ENCODE data around the gene DLG5. TPM values are rescaled to one million over a fixed set of nuclear protein-coding genes. Genes with fewer than 3 reads are reported as not detected.

Gene DLG5, protein sequence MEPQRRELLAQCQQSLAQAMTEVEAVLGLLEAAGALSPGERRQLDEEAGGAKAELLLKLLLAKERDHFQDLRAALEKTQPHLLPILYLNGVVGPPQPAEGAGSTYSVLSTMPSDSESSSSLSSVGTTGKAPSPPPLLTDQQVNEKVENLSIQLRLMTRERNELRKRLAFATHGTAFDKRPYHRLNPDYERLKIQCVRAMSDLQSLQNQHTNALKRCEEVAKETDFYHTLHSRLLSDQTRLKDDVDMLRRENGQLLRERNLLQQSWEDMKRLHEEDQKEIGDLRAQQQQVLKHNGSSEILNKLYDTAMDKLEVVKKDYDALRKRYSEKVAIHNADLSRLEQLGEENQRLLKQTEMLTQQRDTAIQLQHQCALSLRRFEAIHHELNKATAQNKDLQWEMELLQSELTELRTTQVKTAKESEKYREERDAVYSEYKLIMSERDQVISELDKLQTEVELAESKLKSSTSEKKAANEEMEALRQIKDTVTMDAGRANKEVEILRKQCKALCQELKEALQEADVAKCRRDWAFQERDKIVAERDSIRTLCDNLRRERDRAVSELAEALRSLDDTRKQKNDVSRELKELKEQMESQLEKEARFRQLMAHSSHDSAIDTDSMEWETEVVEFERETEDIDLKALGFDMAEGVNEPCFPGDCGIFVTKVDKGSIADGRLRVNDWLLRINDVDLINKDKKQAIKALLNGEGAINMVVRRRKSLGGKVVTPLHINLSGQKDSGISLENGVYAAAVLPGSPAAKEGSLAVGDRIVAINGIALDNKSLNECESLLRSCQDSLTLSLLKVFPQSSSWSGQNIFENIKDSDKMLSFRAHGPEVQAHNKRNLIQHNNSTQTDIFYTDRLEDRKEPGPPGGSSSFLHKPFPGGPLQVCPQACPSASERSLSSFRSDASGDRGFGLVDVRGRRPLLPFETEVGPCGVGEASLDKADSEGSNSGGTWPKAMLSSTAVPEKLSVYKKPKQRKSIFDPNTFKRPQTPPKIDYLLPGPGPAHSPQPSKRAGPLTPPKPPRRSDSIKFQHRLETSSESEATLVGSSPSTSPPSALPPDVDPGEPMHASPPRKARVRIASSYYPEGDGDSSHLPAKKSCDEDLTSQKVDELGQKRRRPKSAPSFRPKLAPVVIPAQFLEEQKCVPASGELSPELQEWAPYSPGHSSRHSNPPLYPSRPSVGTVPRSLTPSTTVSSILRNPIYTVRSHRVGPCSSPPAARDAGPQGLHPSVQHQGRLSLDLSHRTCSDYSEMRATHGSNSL (N-terminal part only)
- total RNA-seq (2021) (75.5 and 81.7 TPM in 2 replicates), Bru-seq, nascent RNA (percentile 83 among the genes with signal in this experiment), BruChase-seq, experiment 1, labeled RNA remaining after a 2-hour chase (percentile 71 among the genes with signal in this experiment), BruChase-seq, experiment 2, labeled RNA remaining after a 6-hour chase (percentile 79 among the genes with signal in this experiment)
- long read RNA-seq, full-length matches to known transcripts = 5 of 68 reads
- long read RNA-seq, partial matches to known transcripts = 25 of 68 reads
- long read RNA-seq, other reads (novel, unspliced or antisense) = 38 of 68 reads

DNA sequence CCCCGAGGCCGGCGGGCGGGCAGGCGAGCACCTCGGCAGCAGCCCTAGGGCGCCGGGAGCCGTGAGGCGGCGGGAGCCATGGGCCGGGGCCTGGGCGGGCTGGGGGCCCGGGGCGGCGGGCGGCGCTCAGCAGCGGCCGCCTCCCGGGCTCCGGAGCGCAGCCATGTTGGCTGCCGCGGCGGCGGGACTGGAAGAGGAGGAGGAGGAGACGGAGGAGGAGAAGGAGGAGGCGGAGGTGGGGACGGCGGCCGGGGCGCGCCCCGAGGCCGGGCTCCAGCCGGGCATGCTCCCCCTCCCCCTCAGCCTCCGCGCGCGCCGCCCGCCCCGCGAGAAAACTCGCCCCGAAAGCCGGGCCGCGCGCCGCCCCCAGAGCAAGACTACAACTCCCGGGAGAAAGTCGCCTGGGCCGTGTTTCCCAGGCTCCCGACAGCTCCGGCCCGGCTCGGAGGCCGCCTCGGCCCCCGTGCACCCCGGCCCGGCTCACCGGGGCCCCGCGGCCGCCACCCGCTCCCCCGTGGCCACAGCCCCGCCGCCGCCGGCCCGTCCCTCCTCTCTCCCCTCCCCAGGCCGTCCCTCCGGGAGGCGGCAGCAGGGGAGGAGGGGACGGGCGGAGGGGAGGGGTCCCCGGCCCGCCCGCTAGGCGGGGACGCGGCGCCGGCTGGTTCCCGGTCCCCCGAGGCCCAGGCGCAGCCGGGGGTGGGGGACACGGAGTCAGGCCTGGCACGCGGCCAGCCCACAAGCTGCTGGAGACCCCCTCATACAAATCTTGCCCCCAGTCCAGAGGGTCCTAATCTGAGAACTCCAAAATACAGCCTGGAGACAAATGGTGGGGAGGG, at the start of gene DLG5:
Gene DLG5, minus strand, starts transcription at position 190 of the 836 bp plus-strand sequence. CDS start 235 bp downstream, outside the sequence.
- Histone ChIP-seq H3K4me2 (peak within 1 kb of the TSS; percentile 95), H4K20me1 (ENCODE audit: insufficient read depth) (peaks cover 20% of the 10 kb centered on the region), H3F3A (ENCODE audit: insufficient read depth, low read depth) (peaks cover 19% of the 10 kb centered on the region), H3K79me2 (ENCODE audit: low read depth) (peaks cover 43% of the 10 kb centered on the region), H2AFZ (peak within 1 kb of the TSS; percentile 82), H3K4me3 (peak within 1 kb of the TSS; percentile 80), H3K27ac (no peak within 1 kb of the TSS), H3K9me3 (ENCODE audit: insufficient read depth, low read depth) (no peaks in the 10 kb centered on the region), H3K27me3 (ENCODE audit: insufficient read depth, low read depth) (no peaks in the 10 kb centered on the region), H3K4me1 (replicated peaks; ENCODE audit: insufficient read depth) (peaks cover 31% of the 10 kb centered on the region), H3K9me2 (ENCODE audit: insufficient read depth) (no peaks in the 10 kb centered on the region), H3K36me3 (ENCODE audit: low read depth) (no peaks in the 10 kb centered on the region)
- intact Hi-C loops (cut with micrococcal nuclease; ENCODE audit: unreplicated experiment) = loop anchor here (1.0 to 5.0 kb wide), 4 partner anchors 15 to 80 kb away; no protein-coding TSS in a partner anchor
- POLR2A ChIA-PET (ENCODE audit: unreplicated experiment) = interaction anchor here (0.6 to 1.0 kb wide), 2 partner anchors 28 to 70 kb away, joined by 3 to 4 read pairs; no protein-coding TSS in a partner anchor
- DNase-seq = peak in 1 of 2 experiments; percentile 67
- no TSS peak for BruUV-seq (replicated peaks)
- CTCF ChIA-PET = no interaction called here
- TF ChIP-seq, protein P1, sequence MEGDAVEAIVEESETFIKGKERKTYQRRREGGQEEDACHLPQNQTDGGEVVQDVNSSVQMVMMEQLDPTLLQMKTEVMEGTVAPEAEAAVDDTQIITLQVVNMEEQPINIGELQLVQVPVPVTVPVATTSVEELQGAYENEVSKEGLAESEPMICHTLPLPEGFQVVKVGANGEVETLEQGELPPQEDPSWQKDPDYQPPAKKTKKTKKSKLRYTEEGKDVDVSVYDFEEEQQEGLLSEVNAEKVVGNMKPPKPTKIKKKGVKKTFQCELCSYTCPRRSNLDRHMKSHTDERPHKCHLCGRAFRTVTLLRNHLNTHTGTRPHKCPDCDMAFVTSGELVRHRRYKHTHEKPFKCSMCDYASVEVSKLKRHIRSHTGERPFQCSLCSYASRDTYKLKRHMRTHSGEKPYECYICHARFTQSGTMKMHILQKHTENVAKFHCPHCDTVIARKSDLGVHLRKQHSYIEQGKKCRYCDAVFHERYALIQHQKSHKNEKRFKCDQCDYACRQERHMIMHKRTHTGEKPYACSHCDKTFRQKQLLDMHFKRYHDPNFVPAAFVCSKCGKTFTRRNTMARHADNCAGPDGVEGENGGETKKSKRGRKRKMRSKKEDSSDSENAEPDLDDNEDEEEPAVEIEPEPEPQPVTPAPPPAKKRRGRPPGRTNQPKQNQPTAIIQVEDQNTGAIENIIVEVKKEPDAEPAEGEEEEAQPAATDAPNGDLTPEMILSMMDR (conservative IDR thresholded peaks at IDR 0.05) = no peak
- no peak for TF ChIP-seq EZH2 (IDR thresholded peaks at IDR 0.05; ENCODE audit: low read depth)

DNA sequence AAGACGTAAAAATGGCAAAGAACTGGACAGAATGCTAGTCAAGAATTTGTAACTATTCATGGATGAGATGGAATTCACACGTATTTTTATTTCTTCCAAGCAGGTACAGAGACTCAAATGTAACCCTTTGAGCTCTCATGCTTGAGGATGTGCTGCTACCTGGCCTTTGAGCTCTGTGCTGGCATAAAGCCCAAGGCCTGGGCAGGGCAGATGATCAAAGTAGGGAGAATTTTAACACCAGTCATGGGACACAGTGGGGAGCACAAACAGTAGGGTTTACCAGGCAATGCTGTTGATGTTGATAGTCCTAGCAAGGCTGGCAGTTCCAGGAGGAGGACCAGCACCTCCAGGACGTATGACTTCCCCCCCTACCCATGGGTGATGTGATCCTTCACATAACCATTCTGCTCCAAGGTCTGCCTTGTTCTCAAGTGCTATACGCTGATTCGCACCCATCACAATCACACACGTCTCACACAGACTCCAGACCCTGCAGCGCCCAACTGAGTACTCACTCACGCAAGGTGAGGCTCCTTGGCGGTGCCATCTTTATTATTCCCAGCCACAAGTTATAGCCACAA, 48.6 kb upstream of the DLG5 start:
- H3K9me2 ChIP-seq (ENCODE audit: insufficient read depth) = no peaks in the 10 kb centered on the region
- intact Hi-C loops (cut with micrococcal nuclease; ENCODE audit: unreplicated experiment) = loop anchor here (2.0 kb wide), 1 partner anchor 128 kb away; no protein-coding TSS in a partner anchor
- ChIA-PET POLR2A (ENCODE audit: unreplicated experiment) (interaction anchor here (0.6 kb wide), 1 partner anchor 63 kb away, joined by 5 read pairs; no protein-coding TSS in a partner anchor), CTCF (interaction anchor here (0.7 to 1.2 kb wide), 2 partner anchors 65 to 130 kb away, joined by 5 to 7 read pairs; no protein-coding TSS in a partner anchor)
- no peak overlapping the region for H3K27ac ChIP-seq
- H3F3A ChIP-seq (ENCODE audit: insufficient read depth, low read depth) = no peaks in the 10 kb centered on the region
- peaks cover 5% of the 10 kb centered on the region; the same call in 1 of the 2 replicates for H3K4me1 ChIP-seq (replicated peaks; ENCODE audit: insufficient read depth)
- H3K36me3 ChIP-seq (ENCODE audit: low read depth) = peaks cover 7% of the 10 kb centered on the region; the same call in 1 of the 2 replicates
- H3K4me3 ChIP-seq = no peak overlapping the region
- H3K9me3 ChIP-seq (ENCODE audit: insufficient read depth, low read depth) = no peaks in the 10 kb centered on the region
- no peaks in the 10 kb centered on the region for H3K27me3 ChIP-seq (ENCODE audit: insufficient read depth, low read depth)
- H4K20me1 ChIP-seq (ENCODE audit: insufficient read depth) = no peaks in the 10 kb centered on the region
- H3K4me2 ChIP-seq = no peak overlapping the region
- H2AFZ ChIP-seq = no peak overlapping the region
- TF ChIP-seq EZH2 (IDR thresholded peaks at IDR 0.05; ENCODE audit: low read depth) = no peak
- TF ChIP-seq, protein P1 (conservative IDR thresholded peaks at IDR 0.05) = no peak
- H3K79me2 ChIP-seq (ENCODE audit: low read depth) = no peaks in the 10 kb centered on the region
- DNase-seq = no peak
- no TSS peak for BruUV-seq (replicated peaks)

Data from PC-9 (cell line).